Measurements from ENCODE around the gene NBDY. TPM values are rescaled to one million over a fixed set of nuclear protein-coding genes. Genes with fewer than 3 reads are reported as not detected.
A peak's percentile ranks its signal among the peaks of the same experiment; 100 is the strongest.
"Not testable (repeated sequence)": the region's sequence is repeated elsewhere in the genome, so short reads cannot be mapped to it uniquely, and the experiment has no call there.

Gene NBDY
- polyA plus RNA-seq, result 37.1 TPM
- long read RNA-seq, donor 1, transcript NBDY-201 (3 exons, 1,529 nt), result major isoform, 24 of 24 reads
- long read RNA-seq, donor 1, partial matches to known transcripts, result 0 of 24 reads
- long read RNA-seq, donor 1, other reads (novel, unspliced or antisense), result 0 of 24 reads
- long read RNA-seq, donor 2, transcript NBDY-201 (3 exons, 1,529 nt), result major isoform, 43 of 44 reads
- long read RNA-seq, donor 2, partial matches to known transcripts, result 0 of 44 reads
- long read RNA-seq, donor 2, other reads (novel, unspliced or antisense), result 0 of 44 reads
- long read RNA-seq, donor 3, transcript NBDY-201 (3 exons, 1,529 nt), result major isoform, 83 of 85 reads
- long read RNA-seq, donor 3, partial matches to known transcripts, result 0 of 85 reads
- long read RNA-seq, donor 3, other reads (novel, unspliced or antisense), result 0 of 85 reads
- long read RNA-seq, donor 4, transcript NBDY-201 (3 exons, 1,529 nt), result major isoform, 6 of 6 reads
- long read RNA-seq, donor 4, partial matches to known transcripts, result 0 of 6 reads
- long read RNA-seq, donor 4, other reads (novel, unspliced or antisense), result 0 of 6 reads
- long read RNA-seq, donor 5, transcript NBDY-201 (3 exons, 1,529 nt), result major isoform, 29 of 30 reads
- long read RNA-seq, donor 5, partial matches to known transcripts, result 0 of 30 reads
- long read RNA-seq, donor 5, other reads (novel, unspliced or antisense), result 0 of 30 reads
- long read RNA-seq, donor 6, transcript NBDY-201 (3 exons, 1,529 nt), result major isoform, 69 of 82 reads
- long read RNA-seq, donor 6, partial matches to known transcripts, result 12 of 82 reads
- long read RNA-seq, donor 6, other reads (novel, unspliced or antisense), result 0 of 82 reads
- long read RNA-seq, donor 7, transcript NBDY-201 (3 exons, 1,529 nt), result major isoform, 27 of 27 reads
- long read RNA-seq, donor 7, partial matches to known transcripts, result 0 of 27 reads
- long read RNA-seq, donor 7, other reads (novel, unspliced or antisense), result 0 of 27 reads
- long read RNA-seq, donor 8, transcript NBDY-201 (3 exons, 1,529 nt), result major isoform, 76 of 79 reads
- long read RNA-seq, donor 8, partial matches to known transcripts, result 0 of 79 reads
- long read RNA-seq, donor 8, other reads (novel, unspliced or antisense), result 0 of 79 reads
- long read RNA-seq, donor 9, transcript NBDY-201 (3 exons, 1,529 nt), result major isoform, 42 of 43 reads
- long read RNA-seq, donor 9, partial matches to known transcripts, result 0 of 43 reads
- long read RNA-seq, donor 9, other reads (novel, unspliced or antisense), result 0 of 43 reads
- long read RNA-seq, donor 10, transcript NBDY-201 (3 exons, 1,529 nt), result major isoform, 52 of 53 reads
- long read RNA-seq, donor 10, partial matches to known transcripts, result 0 of 53 reads
- long read RNA-seq, donor 10, other reads (novel, unspliced or antisense), result 0 of 53 reads
- long read RNA-seq, donor 11, transcript NBDY-201 (3 exons, 1,529 nt), result major isoform, 35 of 35 reads
- long read RNA-seq, donor 11, partial matches to known transcripts, result 0 of 35 reads
- long read RNA-seq, donor 11, other reads (novel, unspliced or antisense), result 0 of 35 reads

GRCh38 chrX:56729152-56729850 lies at the start of gene NBDY:
Gene NBDY, plus strand, starts transcription at chrX:56729243. Its CDS starts 111 bp downstream, at chrX:56729354.
- no peaks in the 10 kb centered on the region for H3K36me3 ChIP-seq (ENCODE audit: control insufficient read depth, insufficient read depth, low read length)
- no peaks in the 10 kb centered on the region for H3K27me3 ChIP-seq (ENCODE audit: control insufficient read depth, insufficient read depth, low read length)
- H3K9me3 ChIP-seq (ENCODE audit: control insufficient read depth, low read depth, low read length), result no peaks in the 10 kb centered on the region
- H3K4me1 ChIP-seq (ENCODE audit: control insufficient read depth, insufficient read depth, low read length), result no peaks in the 10 kb centered on the region
- WGBS (ENCODE audit: insufficient coverage, low lambda C conversion rate), result no CpG with 5 or more reads among the region's 23 CpGs
- peak within 1 kb of the TSS; percentile 74 for H3K27ac ChIP-seq (ENCODE audit: low read length)
- peak within 1 kb of the TSS; percentile 68 for H3K4me3 ChIP-seq (ENCODE audit: low read length)
- peak; percentile 11 to 71 for DNase-seq

- H3K27ac ChIP-seq (ENCODE audit: low read length); H3K4me1 ChIP-seq (ENCODE audit: control insufficient read depth, insufficient read depth, low read length); H3K9me3 ChIP-seq (ENCODE audit: control insufficient read depth, low read depth, low read length); H3K4me3 ChIP-seq (ENCODE audit: low read length); H3K27me3 ChIP-seq (ENCODE audit: control insufficient read depth, insufficient read depth, low read length); H3K36me3 ChIP-seq (ENCODE audit: control insufficient read depth, insufficient read depth, low read length): not testable (repeated sequence)
- DNase-seq, result peak in 1 of 2 donors; percentile 4
- WGBS (ENCODE audit: insufficient coverage, low lambda C conversion rate), result no CpG with 5 or more reads among the region's 4 CpGs
Observed at GRCh38 chrX:56704530-56704929, 24.5 kb upstream of the NBDY start.

GRCh38 chrX:56726605-56727004 lies 2.4 kb upstream of the NBDY start:
- WGBS (ENCODE audit: insufficient coverage, low lambda C conversion rate), result 0% methylated on average over 1 of the region's 1 CpG
- Histone ChIP-seq H3K9me3 (ENCODE audit: control insufficient read depth, low read depth, low read length) (no peaks in the 10 kb centered on the region), H3K36me3 (ENCODE audit: control insufficient read depth, insufficient read depth, low read length) (no peaks in the 10 kb centered on the region), H3K4me3 (ENCODE audit: low read length) (no peak overlapping the region), H3K27me3 (ENCODE audit: control insufficient read depth, insufficient read depth, low read length) (no peaks in the 10 kb centered on the region), H3K4me1 (ENCODE audit: control insufficient read depth, insufficient read depth, low read length) (no peaks in the 10 kb centered on the region), H3K27ac (ENCODE audit: low read length) (no peak overlapping the region)
- DNase-seq, result peak; percentile 6 to 20

DNA sequence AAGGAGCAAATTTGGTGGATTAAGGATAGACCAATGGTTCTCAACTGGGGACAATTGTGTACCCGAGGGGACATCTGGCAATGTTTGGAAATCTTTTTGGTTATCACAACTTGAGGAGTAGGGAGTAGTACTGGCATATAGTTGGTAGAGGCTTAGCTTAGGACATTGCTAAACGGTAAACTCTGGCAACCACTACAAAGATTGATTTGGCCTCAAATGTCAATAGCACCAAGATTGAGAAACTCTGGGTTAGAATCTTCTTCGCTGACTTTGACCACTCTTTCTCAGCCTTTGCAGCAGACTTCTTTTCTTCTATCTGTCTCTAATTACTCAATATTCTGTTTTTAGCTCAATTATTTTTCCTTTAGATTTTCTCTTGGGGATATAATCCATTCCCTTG lies 1.5 kb upstream of the NBDY start:
- no peaks in the 10 kb centered on the region for H3K4me1 ChIP-seq (ENCODE audit: control insufficient read depth, insufficient read depth, low read length)
- no peaks in the 10 kb centered on the region for H3K27me3 ChIP-seq (ENCODE audit: control insufficient read depth, insufficient read depth, low read length)
- WGBS (ENCODE audit: insufficient coverage, low lambda C conversion rate), result no CpG with 5 or more reads among the region's 3 CpGs
- no peak for DNase-seq
- no peak overlapping the region for H3K27ac ChIP-seq (ENCODE audit: low read length)
- H3K4me3 ChIP-seq (ENCODE audit: low read length), result no peak overlapping the region
- no peaks in the 10 kb centered on the region for H3K36me3 ChIP-seq (ENCODE audit: control insufficient read depth, insufficient read depth, low read length)
- no peaks in the 10 kb centered on the region for H3K9me3 ChIP-seq (ENCODE audit: control insufficient read depth, low read depth, low read length)

- H3K27me3 ChIP-seq (ENCODE audit: control insufficient read depth, insufficient read depth, low read length), result no peaks in the 10 kb centered on the region
- peak in 1 of 2 donors; percentile 6 for DNase-seq
- no CpG with 5 or more reads among the region's 2 CpGs for WGBS (ENCODE audit: insufficient coverage, low lambda C conversion rate)
- no peaks in the 10 kb centered on the region for H3K36me3 ChIP-seq (ENCODE audit: control insufficient read depth, insufficient read depth, low read length)
- no peaks in the 10 kb centered on the region for H3K9me3 ChIP-seq (ENCODE audit: control insufficient read depth, low read depth, low read length)
- H3K27ac ChIP-seq (ENCODE audit: low read length), result no peak overlapping the region
- peak overlapping the region; percentile 68 for H3K4me3 ChIP-seq (ENCODE audit: low read length)
- H3K4me1 ChIP-seq (ENCODE audit: control insufficient read depth, insufficient read depth, low read length), result no peaks in the 10 kb centered on the region
Observed at GRCh38 chrX:56728321-56728720, 722 bp upstream of the NBDY start.

DNA sequence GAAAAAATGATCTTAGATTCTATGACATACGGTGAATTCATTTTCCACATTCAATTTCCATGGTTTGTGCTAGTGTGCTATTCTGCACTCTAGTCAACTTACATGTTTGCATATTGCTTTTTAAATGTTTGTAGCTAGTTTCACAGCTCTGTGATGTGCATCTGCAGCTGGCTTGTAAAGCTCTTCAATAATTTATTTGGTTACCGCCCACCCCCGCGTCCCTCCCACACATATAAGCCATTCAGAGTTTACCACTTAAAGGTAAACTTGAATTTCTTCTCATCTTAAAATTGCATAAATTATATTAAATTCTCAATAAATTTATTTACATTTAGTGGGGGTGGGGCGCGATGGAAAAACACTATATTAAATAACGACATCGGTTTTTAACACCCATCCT lies 291 bp upstream of the NBDY start:
- no CpG with 5 or more reads among the region's 8 CpGs for WGBS (ENCODE audit: insufficient coverage, low lambda C conversion rate)
- H3K27ac ChIP-seq (ENCODE audit: low read length), result no peak overlapping the region
- no peaks in the 10 kb centered on the region for H3K9me3 ChIP-seq (ENCODE audit: control insufficient read depth, low read depth, low read length)
- no peaks in the 10 kb centered on the region for H3K4me1 ChIP-seq (ENCODE audit: control insufficient read depth, insufficient read depth, low read length)
- DNase-seq, result peak in 1 of 2 donors; percentile 26
- H3K4me3 ChIP-seq (ENCODE audit: low read length), result peak overlapping the region; percentile 68
- no peaks in the 10 kb centered on the region for H3K36me3 ChIP-seq (ENCODE audit: control insufficient read depth, insufficient read depth, low read length)
- H3K27me3 ChIP-seq (ENCODE audit: control insufficient read depth, insufficient read depth, low read length), result no peaks in the 10 kb centered on the region

DNA sequence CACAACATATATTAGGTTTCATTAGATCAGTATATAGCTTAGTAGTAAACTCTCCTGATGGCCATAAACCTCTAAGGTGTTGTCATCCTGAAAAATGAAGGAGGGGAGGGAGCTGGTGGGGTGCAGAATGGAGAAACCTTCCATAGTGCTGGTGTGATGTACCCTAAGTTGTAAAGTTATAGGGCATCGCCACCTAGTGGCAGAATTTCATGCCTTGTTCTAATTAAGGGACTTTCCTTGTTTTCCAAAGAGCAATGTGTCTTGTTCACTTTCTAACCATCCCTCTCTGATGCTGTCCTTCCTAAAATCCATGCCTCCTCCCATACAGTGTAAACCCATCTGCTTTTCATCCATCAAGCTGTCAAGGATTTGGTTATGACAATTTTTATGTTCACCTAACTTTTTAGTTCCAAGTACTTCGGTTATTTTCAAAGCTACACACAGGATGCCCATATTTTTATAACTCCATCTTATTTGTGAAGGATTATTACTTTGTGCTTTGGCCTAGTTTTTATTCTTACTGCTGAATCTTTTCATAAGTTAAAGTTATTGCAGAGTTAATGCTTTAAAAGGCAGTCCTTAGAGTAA lies 4.5 kb downstream of the NBDY start:
- no CpG with 5 or more reads among the region's 2 CpGs for WGBS (ENCODE audit: insufficient coverage, low lambda C conversion rate)
- Histone ChIP-seq H3K27me3 (ENCODE audit: control insufficient read depth, insufficient read depth, low read length) (no peaks in the 10 kb centered on the region), H3K4me1 (ENCODE audit: control insufficient read depth, insufficient read depth, low read length) (no peaks in the 10 kb centered on the region), H3K27ac (ENCODE audit: low read length) (no peak overlapping the region), H3K9me3 (ENCODE audit: control insufficient read depth, low read depth, low read length) (no peaks in the 10 kb centered on the region), H3K36me3 (ENCODE audit: control insufficient read depth, insufficient read depth, low read length) (peaks cover 2% of the 10 kb centered on the region), H3K4me3 (ENCODE audit: low read length) (no peak overlapping the region)
- DNase-seq, result peak; percentile 18 to 36

DNA sequence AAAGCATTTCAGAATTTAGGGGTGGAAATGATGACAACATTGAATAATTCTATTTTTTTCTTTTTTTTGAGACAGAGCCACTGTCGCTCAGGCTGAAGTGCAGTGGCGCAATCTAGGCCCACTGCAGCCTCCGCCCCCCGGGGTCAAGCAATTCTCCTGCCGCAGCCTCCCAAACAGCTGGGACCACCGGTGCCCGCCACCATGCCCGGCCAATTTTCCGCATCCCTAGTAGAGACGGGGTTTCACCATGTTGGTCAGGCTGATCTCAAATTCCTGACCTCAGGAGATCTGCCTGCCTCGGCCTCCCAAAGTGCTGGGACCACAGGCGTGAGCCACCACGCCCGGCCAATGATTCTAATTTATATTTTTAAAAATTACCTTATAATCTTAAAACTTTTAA lies 7.2 kb downstream of the NBDY start:
- no peak for DNase-seq
- Histone ChIP-seq H3K4me3 (ENCODE audit: low read length) (no peak overlapping the region), H3K27ac (ENCODE audit: low read length) (no peak overlapping the region), H3K27me3 (ENCODE audit: control insufficient read depth, insufficient read depth, low read length) (no peaks in the 10 kb centered on the region), H3K9me3 (ENCODE audit: control insufficient read depth, low read depth, low read length) (no peaks in the 10 kb centered on the region), H3K36me3 (ENCODE audit: control insufficient read depth, insufficient read depth, low read length) (peaks cover 2% of the 10 kb centered on the region), H3K4me1 (ENCODE audit: control insufficient read depth, insufficient read depth, low read length) (no peaks in the 10 kb centered on the region)
- no CpG with 5 or more reads among the region's 14 CpGs for WGBS (ENCODE audit: insufficient coverage, low lambda C conversion rate)

DNA sequence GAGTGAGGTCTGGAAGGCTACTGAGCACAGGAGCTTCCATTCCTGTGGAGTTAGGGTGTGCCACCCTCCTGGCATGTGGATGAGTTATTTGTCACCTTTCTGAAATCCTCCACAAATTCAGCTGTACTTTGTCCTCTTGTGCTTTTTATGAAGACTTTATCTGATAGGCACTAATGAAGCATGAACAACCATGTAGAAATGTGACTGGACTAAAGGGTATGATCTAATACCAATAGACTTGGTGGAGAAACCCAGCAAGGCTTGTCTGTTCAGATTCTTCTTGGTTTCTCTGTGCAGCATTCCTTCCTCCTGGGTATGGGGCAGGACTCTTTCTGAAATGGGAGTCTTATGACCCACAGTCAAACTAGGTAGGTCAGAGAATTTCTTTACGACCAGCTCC lies 9.6 kb downstream of the NBDY start:
- H3K27ac ChIP-seq (ENCODE audit: low read length), result peak overlapping the region; percentile 9
- WGBS (ENCODE audit: insufficient coverage, low lambda C conversion rate), result no CpG with 5 or more reads among the region's 1 CpG

More for the DNA sequence above, 9.6 kb downstream of the NBDY start:
- no peaks in the 10 kb centered on the region for H3K9me3 ChIP-seq (ENCODE audit: control insufficient read depth, low read depth, low read length)
- H3K4me3 ChIP-seq (ENCODE audit: low read length), result no peak overlapping the region
- peak; percentile 40 to 66 for DNase-seq
- H3K36me3 ChIP-seq (ENCODE audit: control insufficient read depth, insufficient read depth, low read length), result peaks cover 2% of the 10 kb centered on the region
- no peaks in the 10 kb centered on the region for H3K27me3 ChIP-seq (ENCODE audit: control insufficient read depth, insufficient read depth, low read length)
- no peaks in the 10 kb centered on the region for H3K4me1 ChIP-seq (ENCODE audit: control insufficient read depth, insufficient read depth, low read length)
